Neural progenitor cell (in vitro differentiated cells): ENCODE results near the gene RIPOR2. TPM values are rescaled to one million over a fixed set of nuclear protein-coding genes. Genes with fewer than 3 reads are reported as not detected.

Experiments used
- DNase-seq: peaks from one replicate; pipeline ENCODE4 v3.0.0-alpha.2; 2016; ENCODE audit warnings: low spot score
- H2AFZ ChIP-seq: fragments of 200-600 bp; sonication (generic); replicated peaks from 2 replicates; pipeline ENCODE4 v1.6.1; 2016; ENCODE audit warnings: antibody characterized with exemption
- H3F3A ChIP-seq: fragments of 200-600 bp; sonication (generic); 2 replicates; pipeline ENCODE4 v1.6.1; 2016; ENCODE audit warnings: antibody characterized with exemption, low read depth
- H3K27ac ChIP-seq: fragments of 200-600 bp; sonication (generic); 2 replicates; pipeline ENCODE4 v1.5.1; 2016; ENCODE audit warnings: mild to moderate bottlenecking
- H3K27me3 ChIP-seq: fragments of 200-600 bp; sonication (generic); 2 replicates; pipeline ENCODE4 v1.6.1; 2016; ENCODE audit warnings: mild to moderate bottlenecking, moderate library complexity
- H3K36me3 ChIP-seq: fragments of 200-600 bp; sonication (generic); 2 replicates; pipeline ENCODE4 v1.5.1; 2016
- H3K4me1 ChIP-seq: fragments of 200-600 bp; sonication (generic); 2 replicates; pipeline ENCODE4 v1.6.1; 2016; ENCODE audit warnings: mixed run types
- H3K4me2 ChIP-seq: fragments of 200-600 bp; sonication (generic); 2 replicates; pipeline ENCODE4 v1.6.1; 2016
- H3K4me3 ChIP-seq: fragments of 200-600 bp; sonication (generic); 2 replicates; pipeline ENCODE4 v1.5.1; 2016
- H3K79me2 ChIP-seq: fragments of 200-600 bp; sonication (generic); 2 replicates; pipeline ENCODE4 v1.6.1; 2016; ENCODE audit warnings: low read depth
- H3K9ac ChIP-seq: fragments of 200-600 bp; sonication (generic); 2 replicates; pipeline ENCODE4 v1.6.1; 2016
- H3K9me3 ChIP-seq: fragments of 200-600 bp; sonication (generic); 2 replicates; pipeline ENCODE4 v1.5.1; 2016; ENCODE audit warnings: low read depth
- H4K20me1 ChIP-seq: fragments of 200-600 bp; sonication (generic); 2 replicates; pipeline ENCODE4 v1.6.1; 2016; ENCODE audit warnings: low read depth
- H3K27ac Mint-ChIP-seq: 3 replicates; pipeline ENCODE4 v1.8.0; 2021; ENCODE audit warnings: mixed read lengths
- H3K27me3 Mint-ChIP-seq: 2 replicates; pipeline ENCODE4 v1.8.0; 2022; ENCODE audit warnings: low read depth, mild to moderate bottlenecking, inconsistent platforms, moderate library complexity, mixed read lengths; ENCODE audit not compliant: insufficient read depth
- H3K36me3 Mint-ChIP-seq: 3 replicates; pipeline ENCODE4 v1.8.0; 2021; ENCODE audit warnings: mixed read lengths
- H3K4me1 Mint-ChIP-seq: 3 replicates; pipeline ENCODE4 v1.8.0; 2021; ENCODE audit warnings: mixed read lengths
- H3K4me3 Mint-ChIP-seq: 3 replicates; pipeline ENCODE4 v1.8.0; 2021; ENCODE audit warnings: mild to moderate bottlenecking, moderate library complexity, mixed read lengths
- H3K9me3 Mint-ChIP-seq: 3 replicates; pipeline ENCODE4 v1.8.0; 2020; ENCODE audit warnings: mixed read lengths
- EZH2 ChIP-seq: fragments of 200-600 bp; sonication (generic); IDR thresholded peaks from 2 replicates; pipeline ENCODE4 v1.6.1; 2017; ENCODE audit warnings: antibody characterized with exemption, mild to moderate bottlenecking, moderate library complexity
- EZH2phosphoT487 ChIP-seq: fragments of 200-600 bp; sonication (generic); IDR thresholded peaks from 2 replicates; pipeline ENCODE4 v1.6.1; 2017; ENCODE audit warnings: antibody characterized with exemption
- total RNA-seq: library from RNA; depleted of rRNA; stranded (reverse); fragments of >200 nt; gene quantifications from 2 replicates; pipeline ENCODE4 v1.2.3, GENCODE V29; 2015; ENCODE audit warnings: low replicate concordance
- TF ChIP-seq, protein P1 (sequence below): fragments of 200-600 bp; sonication (generic); IDR thresholded peaks from 2 replicates; pipeline ENCODE4 v1.5.1; 2017; ENCODE audit warnings: antibody characterized with exemption, mild to moderate bottlenecking

RIPOR2 gene
- total RNA-seq, 1 donor from 2014 or later: 0.26 TPM

DNA sequence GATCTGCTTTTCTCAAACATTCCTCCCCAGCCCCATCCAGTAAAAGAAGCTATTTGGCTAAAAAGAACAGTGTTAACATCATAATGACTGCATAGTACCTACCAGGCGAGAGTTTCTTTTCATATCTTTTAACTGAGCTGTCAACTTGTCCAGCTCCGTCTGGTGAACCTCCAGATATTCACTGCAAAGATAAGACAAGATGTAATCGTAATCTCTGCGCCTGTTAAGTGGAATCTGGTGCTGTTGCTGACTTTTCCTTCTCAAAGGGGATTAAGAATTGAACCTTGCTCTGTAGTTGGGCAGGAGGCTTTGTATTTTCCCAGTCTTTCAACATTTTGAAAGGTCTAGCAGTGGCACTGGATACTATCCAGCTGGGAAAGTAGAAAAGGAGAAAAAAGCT, 63.0 kb downstream of the RIPOR2 start:
- H4K20me1 ChIP-seq: peaks cover 4% of the 10 kb centered on the region
- H3K4me1 ChIP-seq: peaks cover 38% of the 10 kb centered on the region
- Mint-ChIP-seq H3K4me1 (peaks cover 20% of the 10 kb centered on the region), H3K4me3 (no peak overlapping the region), H3K27ac (peak overlapping the region; percentile 18), H3K27me3 (no peaks in the 10 kb centered on the region), H3K36me3 (no peaks in the 10 kb centered on the region), H3K9me3 (peaks cover 8% of the 10 kb centered on the region)
- H3K9ac ChIP-seq: no peak overlapping the region
- no peak overlapping the region for H3K27ac ChIP-seq
- H3K4me2 ChIP-seq: peak overlapping the region; percentile 55
- no peak overlapping the region for H3K4me3 ChIP-seq
- H2AFZ ChIP-seq: no peak overlapping the region
- no peaks in the 10 kb centered on the region for H3K36me3 ChIP-seq
- no peaks in the 10 kb centered on the region for H3K9me3 ChIP-seq
- no peaks in the 10 kb centered on the region for H3K79me2 ChIP-seq
- peaks cover 39% of the 10 kb centered on the region for H3F3A ChIP-seq
- no peak for TF ChIP-seq EZH2
- TF ChIP-seq, protein P1, sequence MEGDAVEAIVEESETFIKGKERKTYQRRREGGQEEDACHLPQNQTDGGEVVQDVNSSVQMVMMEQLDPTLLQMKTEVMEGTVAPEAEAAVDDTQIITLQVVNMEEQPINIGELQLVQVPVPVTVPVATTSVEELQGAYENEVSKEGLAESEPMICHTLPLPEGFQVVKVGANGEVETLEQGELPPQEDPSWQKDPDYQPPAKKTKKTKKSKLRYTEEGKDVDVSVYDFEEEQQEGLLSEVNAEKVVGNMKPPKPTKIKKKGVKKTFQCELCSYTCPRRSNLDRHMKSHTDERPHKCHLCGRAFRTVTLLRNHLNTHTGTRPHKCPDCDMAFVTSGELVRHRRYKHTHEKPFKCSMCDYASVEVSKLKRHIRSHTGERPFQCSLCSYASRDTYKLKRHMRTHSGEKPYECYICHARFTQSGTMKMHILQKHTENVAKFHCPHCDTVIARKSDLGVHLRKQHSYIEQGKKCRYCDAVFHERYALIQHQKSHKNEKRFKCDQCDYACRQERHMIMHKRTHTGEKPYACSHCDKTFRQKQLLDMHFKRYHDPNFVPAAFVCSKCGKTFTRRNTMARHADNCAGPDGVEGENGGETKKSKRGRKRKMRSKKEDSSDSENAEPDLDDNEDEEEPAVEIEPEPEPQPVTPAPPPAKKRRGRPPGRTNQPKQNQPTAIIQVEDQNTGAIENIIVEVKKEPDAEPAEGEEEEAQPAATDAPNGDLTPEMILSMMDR: no peak
- no peak for TF ChIP-seq EZH2phosphoT487
- DNase-seq: peak; percentile 75
- no peaks in the 10 kb centered on the region for H3K27me3 ChIP-seq

DNA sequence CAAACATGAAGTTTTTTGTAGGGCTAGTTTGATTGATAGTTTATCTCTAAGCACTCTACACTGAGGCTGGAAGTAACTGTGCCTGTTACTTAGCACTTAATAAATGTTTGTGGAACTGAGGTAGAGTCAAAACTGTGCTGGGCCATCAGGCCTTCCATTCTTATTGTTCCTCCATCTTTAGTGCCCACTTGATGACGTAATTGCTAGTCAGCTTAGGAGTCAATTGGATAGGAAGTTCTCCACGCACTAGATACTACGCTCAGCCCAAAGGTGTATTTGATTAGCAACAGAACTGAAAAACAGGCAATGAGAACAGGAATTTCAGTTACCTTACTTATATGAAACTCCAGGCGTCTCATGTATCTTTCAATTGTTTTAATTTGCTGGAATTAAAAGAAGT, 67.0 kb downstream of the RIPOR2 start:
- H3K4me1 Mint-ChIP-seq: peaks cover 25% of the 10 kb centered on the region
- Histone ChIP-seq H3K9me3 (no peaks in the 10 kb centered on the region), H2AFZ (no peak overlapping the region), H3F3A (peaks cover 21% of the 10 kb centered on the region), H3K4me3 (no peak overlapping the region), H3K4me2 (no peak overlapping the region), H3K27me3 (no peaks in the 10 kb centered on the region), H3K9ac (no peak overlapping the region), H3K79me2 (no peaks in the 10 kb centered on the region), H3K4me1 (peaks cover 19% of the 10 kb centered on the region), H3K36me3 (no peaks in the 10 kb centered on the region), H3K27ac (no peak overlapping the region), H4K20me1 (peaks cover 4% of the 10 kb centered on the region)
- DNase-seq: no peak
- no peak overlapping the region for H3K4me3 Mint-ChIP-seq
- no peaks in the 10 kb centered on the region for H3K27me3 Mint-ChIP-seq
- no peaks in the 10 kb centered on the region for H3K36me3 Mint-ChIP-seq
- no peak for TF ChIP-seq EZH2
- TF ChIP-seq, protein P1: no peak
- H3K27ac Mint-ChIP-seq: no peak overlapping the region
- no peaks in the 10 kb centered on the region for H3K9me3 Mint-ChIP-seq

DNA sequence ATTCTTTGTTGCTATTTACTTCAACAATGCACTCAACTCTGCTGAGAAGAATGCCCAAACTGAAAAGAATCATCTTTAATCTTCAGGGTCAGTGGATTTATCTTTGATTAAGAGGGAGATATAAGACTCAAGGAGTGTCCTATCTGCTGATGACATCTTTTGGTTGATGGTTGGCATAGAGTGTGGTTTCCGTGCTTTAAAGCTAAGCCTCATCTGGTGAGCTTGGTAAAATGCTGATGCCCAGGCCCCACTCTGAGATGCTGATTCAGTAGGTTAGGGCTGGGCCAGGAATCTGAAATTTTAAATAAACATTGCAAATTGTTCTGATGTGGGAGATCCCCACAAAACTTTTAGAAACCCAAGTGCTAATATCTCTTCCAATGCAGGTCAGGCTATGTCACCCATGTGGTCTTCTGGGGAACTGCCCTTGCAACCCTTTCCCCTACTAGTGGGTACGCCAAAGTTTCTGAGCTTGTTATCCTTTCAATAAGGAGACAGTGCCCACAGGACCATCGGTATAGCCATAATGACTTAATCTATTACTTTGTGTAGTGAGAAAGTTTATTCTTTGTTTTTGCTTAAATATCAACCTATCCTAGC, 68.6 kb downstream of the RIPOR2 start:
- H3K9ac ChIP-seq: no peak overlapping the region
- DNase-seq: no peak
- H3K4me1 ChIP-seq: peaks cover 3% of the 10 kb centered on the region
- H3K27me3 ChIP-seq: no peaks in the 10 kb centered on the region
- Mint-ChIP-seq H3K4me3 (peak overlapping the region; percentile 10), H3K4me1 (peaks cover 11% of the 10 kb centered on the region), H3K27me3 (no peaks in the 10 kb centered on the region), H3K27ac (no peak overlapping the region), H3K36me3 (no peaks in the 10 kb centered on the region), H3K9me3 (no peaks in the 10 kb centered on the region)
- no peak overlapping the region for H3K4me2 ChIP-seq
- peaks cover 6% of the 10 kb centered on the region for H3F3A ChIP-seq
- H3K9me3 ChIP-seq: no peaks in the 10 kb centered on the region
- no peaks in the 10 kb centered on the region for H4K20me1 ChIP-seq
- H3K79me2 ChIP-seq: no peaks in the 10 kb centered on the region
- TF ChIP-seq, protein P1: no peak
- no peak for TF ChIP-seq EZH2phosphoT487
- TF ChIP-seq EZH2: no peak
- no peak overlapping the region for H3K27ac ChIP-seq
- H2AFZ ChIP-seq: no peak overlapping the region
- no peaks in the 10 kb centered on the region for H3K36me3 ChIP-seq
- no peak overlapping the region for H3K4me3 ChIP-seq
